NCI-H2196 treated with DMSO at 0.1 percent for 48 hours (cell line): ENCODE results near the gene LAT.

ENCODE experiments used
- DNase-seq: peaks from one replicate; lab custom pipeline; 2025; ENCODE audit not compliant: unreplicated experiment; lab: John Stamatoyannopoulos, UW

The LAT gene

DNA sequence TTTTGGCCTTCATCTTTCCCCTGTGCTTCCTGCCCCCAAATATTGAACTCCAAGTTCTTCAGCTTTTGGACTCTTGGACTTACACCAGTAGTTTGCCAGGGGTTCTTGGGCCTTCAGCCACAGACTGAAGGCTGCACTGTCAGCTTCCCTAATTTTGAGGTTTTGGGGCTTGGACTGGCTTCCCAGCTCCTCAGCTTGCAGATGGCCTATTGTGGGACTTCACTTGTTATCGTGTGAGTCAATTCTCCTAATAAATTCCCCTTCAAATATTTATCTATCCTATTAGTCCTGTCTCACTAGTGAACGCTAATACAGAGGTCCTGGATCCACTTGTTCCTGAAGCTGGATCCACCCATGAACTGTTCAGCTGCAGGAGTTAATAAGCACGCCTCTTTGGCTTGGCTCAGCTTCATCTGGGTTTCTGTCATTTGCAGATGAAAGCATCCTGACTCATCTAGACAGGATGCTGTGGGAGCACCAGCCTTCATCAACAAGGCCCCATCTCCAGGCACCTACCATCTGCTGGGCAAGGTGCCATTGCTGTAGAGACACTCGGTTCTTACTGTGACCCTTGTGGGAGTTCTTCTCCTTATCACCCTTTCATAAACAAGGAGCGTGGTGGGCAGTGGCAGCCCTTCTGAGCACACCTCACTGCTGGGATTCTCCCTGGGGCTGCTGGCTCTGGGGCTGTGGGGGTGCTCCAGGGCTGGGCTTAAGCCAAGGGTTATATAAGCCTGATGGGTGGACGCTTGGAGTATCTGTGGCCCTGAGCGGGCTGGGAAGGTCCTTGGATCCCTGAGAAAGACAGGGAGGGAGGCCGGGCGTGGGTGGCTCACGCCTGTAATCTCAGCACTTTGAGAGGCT, 23.1 kb downstream of the LAT start:
- DNase-seq, result no peak

DNA sequence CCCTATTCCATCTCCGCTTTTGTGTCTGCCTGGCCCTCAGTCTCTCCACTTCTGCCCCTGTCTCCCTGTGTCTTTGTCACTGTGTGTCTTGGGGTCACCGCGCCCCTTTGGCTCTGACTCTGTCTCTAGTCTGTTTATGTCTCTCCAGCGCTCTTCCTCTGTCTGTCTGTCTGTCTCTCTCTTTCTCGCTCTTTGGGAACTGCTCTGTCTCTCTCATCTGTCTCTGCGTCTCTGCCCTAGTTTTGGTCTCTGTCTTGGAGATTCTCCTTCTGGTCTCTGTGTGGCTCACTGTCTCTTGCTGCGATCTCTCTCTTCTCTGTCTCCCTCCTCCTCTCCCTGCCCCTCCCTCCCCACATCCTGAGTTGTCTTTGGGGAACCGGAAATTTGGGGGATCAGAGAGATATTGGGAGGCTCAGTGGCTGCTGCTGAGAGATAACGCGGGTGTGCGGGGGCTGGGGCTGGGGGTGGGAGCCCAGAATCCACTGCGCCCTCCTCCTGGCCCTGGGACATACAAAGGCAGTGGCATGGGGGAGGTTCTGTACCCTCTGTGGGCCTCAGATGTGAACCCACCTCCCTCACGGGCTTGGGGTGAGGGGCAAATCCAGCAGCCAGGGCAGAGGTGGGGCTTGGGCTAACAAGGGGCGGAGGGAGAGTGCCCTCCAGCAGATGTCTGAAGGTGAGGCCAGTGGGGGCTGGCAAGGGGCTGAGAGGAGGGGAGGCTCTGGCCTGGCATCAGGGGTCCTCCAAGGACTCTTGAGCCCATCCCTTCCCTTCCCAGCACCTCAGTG, 24.4 kb downstream of the LAT start:
- no peak for DNase-seq

DNA sequence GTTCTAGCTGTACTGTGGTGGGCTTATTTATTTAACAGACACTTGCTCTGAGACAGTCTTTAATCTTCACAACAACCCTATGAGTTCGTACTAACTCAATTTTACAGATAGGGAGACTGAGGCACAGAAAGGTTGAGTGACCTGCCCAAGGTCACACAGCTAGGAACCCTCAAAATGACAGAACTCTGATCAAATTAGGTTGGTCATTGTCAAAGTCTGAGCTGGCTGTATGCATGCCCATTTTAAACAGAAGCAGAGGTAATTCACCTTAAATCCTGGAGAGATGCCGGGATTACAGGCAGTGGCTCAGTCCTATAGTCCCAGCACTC, 24.9 kb downstream of the LAT start:
- DNase-seq, result no peak

DNA sequence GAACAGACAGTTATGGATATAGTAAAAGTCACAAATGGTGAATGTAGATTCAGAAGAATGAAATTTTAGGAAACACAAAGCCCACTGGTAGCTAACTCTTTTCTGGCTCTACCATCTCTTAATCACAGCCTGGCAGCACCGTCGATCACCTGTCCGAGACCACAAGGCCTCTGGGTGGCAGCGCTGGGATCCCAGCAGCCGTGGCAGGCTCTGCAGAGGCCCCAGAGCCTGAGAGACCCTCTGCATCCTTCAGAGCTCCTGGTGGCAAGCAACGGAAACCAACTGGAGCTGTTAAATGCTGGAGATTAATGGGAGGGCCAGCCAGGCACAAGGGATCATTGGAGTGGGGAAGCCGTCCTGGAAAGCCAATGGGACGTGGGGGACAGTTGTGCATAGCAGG, 26.3 kb downstream of the LAT start:
- DNase-seq, result no peak

DNA sequence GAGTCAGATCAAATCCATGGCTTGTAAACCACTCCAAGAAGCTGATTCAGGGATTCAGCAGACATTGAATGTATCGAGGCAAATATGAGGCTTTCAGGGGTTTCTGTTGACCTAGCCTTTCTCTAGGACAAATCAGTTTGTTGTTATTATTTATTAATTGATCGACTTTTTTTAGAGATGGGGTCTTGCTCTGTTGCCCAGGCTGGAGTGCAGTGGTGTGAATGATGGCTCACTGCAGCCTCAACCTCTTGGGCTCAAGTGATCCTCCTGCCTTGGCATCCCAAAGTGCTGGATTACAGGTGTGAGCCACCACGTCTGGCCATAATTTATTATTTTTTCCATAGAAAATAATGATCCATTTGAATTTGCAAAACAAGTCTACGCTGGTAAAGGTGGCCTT, 27.0 kb downstream of the LAT start:
- DNase-seq, result no peak

DNA sequence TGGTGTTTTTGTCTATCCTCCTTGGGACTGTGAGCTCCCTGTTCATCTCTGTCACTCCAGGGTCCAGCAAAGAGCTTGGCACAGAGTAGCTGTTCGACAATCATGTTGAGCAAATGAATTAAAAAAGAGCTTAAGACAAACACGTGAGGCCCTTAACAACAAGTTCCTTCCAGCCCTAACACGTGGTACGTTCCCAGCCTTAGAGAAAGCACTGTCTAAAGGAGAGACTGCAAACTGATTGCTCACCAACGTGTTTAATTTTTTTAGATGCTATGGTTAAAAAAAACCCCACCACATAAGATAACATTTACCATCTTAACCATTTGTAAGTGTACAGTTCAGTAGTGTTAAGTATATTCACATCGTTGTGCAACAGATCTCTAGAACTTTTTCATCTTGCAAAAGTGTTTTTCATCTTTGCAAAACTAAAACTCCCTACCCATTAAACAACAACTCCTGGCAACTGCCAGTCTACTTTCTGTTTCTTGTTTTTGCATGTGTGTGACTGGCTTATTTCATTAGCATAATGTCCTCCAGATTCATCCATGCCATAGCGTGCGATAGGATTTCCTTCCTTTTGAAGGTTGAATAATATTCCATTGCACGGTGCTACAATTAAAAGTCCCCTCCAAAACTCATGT, 28.2 kb downstream of the LAT start:
- no peak for DNase-seq

DNA sequence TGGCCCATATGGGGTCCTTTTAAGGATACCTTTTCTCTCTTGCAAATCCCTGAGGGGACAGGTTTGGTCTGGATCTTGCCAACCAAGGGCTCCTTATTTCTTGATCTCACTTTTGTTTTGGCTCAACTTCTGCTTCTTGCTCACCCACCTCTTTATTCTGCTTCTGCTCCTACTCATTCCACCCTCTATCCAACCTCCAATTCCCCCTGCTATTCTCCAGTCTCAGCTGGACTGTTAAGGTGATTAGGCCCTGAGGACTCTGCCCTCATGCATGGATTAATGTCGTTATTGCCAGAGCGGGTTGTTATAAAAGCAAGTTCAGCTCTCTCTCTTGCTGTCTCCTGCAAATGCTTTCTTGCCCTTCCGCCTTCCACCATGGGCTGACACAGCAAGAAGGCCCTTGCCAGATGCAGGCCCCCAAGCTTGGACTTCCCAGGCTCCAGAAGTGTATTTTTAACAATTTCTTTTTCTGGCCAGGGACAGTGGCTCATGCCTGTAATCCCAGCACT, 29.8 kb downstream of the LAT start:
- DNase-seq, result no peak

DNA sequence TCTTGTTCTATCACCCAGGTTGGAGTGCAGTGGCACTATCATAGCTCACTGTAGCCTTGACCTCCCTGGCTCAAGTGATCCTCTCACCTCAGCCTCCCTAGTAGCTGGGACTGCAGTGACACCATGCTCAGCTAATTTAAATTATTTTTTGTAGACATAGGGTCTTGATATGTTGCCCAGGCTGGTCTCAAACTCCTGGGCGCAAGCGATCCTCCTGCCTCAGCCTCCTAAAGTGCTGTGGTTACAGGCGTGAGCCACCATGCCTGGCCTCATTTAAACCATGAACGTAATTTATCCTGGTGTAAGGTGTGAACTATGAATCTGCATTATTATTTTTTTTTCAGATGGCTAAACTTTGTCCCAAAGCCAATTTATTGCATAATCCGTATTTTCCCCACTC, 37.3 kb downstream of the LAT start:
- DNase-seq, result no peak

DNA sequence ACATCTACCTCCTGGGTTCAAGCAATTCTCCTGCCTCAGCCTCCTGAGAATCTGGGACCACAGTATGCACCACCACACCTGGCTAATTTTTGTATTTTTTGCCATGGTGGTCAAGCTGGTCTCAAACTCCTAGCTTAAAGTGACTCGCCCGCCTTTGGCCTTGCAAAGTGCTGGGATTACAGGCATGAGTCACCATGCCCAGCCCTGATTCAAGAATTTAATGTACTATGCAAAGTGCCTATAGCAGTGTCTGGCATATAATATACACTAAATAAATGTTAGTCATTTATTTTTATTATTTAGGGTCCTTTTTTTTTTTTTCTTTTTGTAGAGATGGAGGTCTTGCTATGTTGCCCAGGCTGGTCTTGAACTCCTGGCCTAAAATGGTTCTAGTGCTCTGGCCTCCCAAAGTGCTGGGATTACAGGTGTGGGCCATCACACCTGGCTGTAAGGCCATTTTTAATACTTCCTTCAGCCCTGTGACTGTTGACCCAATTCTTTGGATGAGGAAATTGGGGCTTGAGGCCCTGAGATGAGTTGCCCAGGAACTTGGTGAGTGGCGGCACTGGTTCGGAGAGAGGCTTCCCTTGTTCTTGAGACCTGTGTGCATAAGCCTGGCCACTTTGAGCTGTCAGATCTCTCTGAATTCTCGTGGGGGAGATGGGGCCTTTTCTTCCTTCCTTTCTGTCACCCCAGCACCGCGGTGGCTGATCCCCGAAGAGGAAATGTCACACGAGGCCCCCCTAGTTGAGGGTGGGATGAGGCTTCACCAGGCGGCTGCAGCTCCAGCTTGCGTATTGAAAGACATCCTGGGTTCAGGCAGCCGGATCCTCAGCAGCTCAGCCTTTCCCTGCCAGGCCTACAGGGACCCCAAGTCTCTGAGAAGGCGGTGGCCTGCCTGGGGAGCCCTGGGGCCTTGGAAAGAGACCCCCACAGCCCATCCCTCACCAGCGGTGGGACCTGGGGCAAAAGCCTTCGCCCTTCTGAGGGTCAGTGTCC, 38.7 kb downstream of the LAT start:
- no peak for DNase-seq

DNA sequence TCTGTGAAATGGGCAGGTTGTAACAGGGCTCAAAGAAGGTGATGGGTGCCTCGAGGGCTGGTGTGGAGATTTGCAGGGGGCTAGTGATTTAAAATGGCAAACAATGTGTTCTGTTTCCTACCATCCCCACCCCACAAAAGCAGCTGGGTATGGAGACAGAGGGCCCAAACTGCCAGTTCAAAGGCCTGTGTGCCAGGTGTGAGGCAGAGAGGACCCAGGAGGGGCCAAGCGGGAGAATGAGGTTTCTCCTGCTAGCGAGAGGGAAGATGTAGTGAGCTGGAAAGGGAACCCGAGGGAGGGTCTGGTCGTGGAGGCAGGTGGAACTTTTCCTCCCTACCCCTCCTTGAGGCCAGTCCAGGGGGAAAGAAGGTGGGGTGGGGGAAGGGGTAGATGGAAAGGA, 39.4 kb downstream of the LAT start:
- DNase-seq, result no peak

DNA sequence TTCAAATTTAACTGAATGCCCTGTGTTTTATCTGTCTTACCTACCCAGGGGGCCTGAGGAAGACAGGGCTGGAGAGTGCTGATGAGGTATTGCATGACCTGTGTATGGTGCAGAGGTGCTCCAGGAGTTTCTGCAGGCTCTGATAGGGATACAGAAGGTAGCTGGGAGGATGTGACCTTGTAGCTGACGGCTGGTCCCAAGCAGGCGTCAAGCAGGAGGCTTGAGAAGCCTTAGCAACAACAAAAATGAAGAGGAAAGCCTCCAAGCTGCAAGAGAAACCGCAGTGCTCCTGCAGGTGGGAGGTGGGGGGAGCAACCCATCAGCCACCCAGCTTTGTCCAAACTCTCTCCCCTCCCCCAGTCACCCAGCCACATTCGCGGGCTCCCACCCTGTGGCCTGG, 40.4 kb downstream of the LAT start:
- DNase-seq, result no peak

DNA sequence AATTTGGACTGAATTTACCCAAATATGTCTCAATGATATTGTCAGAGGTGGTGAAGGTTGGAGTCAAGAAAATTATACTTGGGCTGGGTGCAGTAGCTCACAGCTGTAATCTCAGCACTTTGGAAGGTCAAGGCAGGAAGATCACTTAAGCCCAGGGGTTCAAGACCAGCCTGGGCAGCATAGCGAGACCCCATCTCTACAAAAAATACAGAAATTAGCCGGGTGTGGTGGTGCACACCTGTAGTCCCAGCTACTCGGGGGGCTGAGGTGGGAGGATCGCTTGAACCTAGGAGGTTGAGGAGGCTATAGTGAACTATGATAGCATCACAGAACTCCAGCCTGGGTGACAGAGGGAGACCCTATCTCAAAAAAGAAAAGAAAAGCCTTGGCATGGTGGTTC, 40.9 kb downstream of the LAT start:
- no peak for DNase-seq

DNA sequence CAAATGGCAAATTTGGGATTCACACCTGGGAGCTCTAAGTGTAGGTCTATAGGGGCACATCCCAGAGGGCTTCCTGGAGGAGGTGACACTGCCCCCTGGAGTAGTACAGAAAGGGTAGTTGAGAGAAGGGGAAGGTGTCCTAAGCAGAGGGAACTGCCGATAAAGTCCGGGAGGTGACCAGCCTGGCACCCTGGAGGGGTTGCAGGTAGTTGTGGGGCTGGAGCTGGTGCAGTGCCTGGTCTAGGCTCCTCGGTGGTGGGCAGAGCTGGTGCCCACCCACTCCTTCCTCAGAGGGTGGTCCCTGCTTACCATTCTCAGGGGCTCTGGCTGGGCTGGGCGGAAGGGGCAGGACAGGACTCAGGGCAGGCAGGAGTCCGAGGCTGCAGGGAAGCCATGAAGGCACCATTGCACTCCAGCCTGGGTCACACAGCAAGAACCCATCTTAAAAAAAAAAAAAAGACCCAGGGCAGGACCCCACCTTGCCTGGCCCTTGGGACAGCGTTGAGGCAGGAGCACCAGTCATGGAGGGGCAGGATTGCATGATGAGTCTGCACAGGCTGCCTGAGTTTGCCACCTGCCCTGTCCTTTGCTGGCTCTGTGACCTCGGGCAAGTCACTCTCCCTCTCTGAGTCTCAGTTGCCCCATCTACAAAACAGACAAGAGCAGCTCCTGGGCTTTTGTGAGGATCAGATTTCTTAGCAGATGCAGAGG, 43.8 kb downstream of the LAT start:
- no peak for DNase-seq

DNA sequence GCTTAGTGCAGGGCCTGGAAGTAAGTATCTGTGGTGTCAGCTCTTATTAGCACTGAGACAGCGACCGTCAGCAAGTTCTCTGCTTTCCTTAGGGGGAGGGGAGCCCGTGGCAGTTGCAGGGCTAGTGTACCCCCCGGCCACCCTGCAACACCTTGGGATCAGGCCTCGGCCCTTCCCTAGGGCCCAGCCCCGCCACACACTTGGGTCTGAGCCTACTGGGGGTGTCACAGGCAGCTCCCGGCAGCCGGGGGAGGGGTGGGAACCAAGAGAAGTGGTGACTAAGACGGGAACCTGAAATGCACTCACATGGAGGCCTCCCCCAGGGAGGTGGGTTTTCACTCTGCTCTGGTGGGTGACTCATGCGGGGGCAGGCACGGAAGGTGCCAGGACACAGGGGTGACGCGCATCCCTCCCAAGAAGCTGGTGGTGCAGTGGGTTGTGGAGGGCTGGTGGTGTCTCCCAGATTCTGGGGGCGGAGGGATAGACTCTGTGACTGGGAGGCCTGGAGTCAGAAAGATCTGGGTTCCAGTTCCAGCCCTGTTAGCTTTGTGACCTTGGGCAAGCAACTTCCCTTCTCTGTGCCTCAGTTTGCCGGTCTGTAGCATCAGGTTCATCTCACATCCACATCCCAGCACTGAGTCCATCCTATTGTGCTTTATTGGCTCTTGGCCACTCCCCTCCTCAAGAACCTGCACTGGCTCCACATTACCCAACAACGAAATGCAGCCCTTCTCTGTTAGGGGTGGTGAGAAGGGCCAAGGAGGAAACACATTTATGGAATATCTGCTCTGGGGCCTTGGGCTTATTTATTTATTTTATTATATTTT, 44.5 kb downstream of the LAT start:
- no peak for DNase-seq

DNA sequence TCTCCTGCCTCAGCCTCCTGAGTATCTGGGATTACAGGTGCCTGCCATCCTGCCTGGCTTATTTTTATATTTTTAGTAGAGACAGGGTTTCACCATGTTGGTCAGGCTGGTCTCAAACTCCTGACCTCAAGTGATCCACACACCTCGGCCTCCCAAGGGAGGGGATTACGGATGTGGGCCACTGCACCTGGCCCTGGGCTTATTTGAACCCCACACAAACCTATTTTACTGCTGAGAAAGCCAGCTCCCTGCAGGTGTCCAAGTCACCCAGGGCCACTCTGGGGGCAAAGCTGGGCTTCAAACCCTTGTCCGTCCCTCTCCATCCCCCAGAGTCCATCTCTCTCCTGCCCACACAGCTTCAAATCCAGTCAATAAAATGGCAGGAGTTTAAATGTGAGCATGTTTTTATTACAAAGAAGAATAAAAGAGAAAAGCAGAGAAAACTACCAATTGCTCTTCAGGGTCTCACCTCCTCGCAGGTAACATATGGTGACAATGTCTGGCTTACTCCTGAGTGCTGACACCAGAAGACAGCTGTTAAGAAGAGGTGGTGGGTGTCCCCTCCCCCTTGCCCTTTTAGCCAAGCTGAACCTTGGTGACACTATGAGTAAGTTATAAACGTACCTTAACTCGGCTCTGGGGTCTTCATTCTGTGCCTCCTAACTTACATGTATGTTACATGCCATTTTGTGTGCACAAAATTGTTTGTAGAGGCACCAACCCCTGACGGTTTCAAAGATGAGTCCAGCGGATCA, 45.4 kb downstream of the LAT start:
- no peak for DNase-seq
